Activated CD8-positive, alpha-beta memory T cell treated with anti-CD3 and anti-CD28 coated beads, Interleukin-2, amount 10 ng/mL, durations not matched to agents 7 days and 5 days (primary cell): Measurements from ENCODE around the gene IL36G. TPM values are rescaled to one million over a fixed set of nuclear protein-coding genes. Genes with fewer than 3 reads are reported as not detected.

Experiments
- ATAC-seq: fragments of 150-1000 bp; cut with Tn5 transposase; one replicate; pipeline ENCODE4 v1.10.0; 2021; ENCODE audit warnings: moderate library complexity
- CTCF ChIA-PET: fragments of 350-600 bp; sonication (Branson Sonifier 250); formaldehyde crosslinking; loops from one replicate; lab custom pipeline; 2021; ENCODE audit warnings: antibody characterized with exemption; lab: Charles Lee
- DNase-seq: peaks from one replicate; pipeline ENCODE4 v3.0.0-alpha.2; 2020
- H3K27ac Mint-ChIP-seq: one replicate; pipeline ENCODE4 v1.8.0; 2021; ENCODE audit warnings: mild to moderate bottlenecking, mixed read lengths
- H3K27me3 Mint-ChIP-seq: one replicate; pipeline ENCODE4 v1.8.0; 2021; ENCODE audit warnings: mixed read lengths
- H3K36me3 Mint-ChIP-seq: one replicate; pipeline ENCODE4 v1.8.0; 2021; ENCODE audit warnings: mild to moderate bottlenecking, mixed read lengths
- H3K4me1 Mint-ChIP-seq: one replicate; pipeline ENCODE4 v1.8.0; 2021; ENCODE audit warnings: mixed read lengths
- H3K4me3 Mint-ChIP-seq: one replicate; pipeline ENCODE4 v1.8.0; 2021; ENCODE audit warnings: mild to moderate bottlenecking, moderate library complexity, mixed read lengths
- H3K9me3 Mint-ChIP-seq: one replicate; pipeline ENCODE4 v1.8.0; 2022; ENCODE audit warnings: low read depth, mixed read lengths
- total RNA-seq, 2 experiments: library from RNA; stranded (reverse); gene quantifications; one replicate each; pipeline ENCODE4 v1.2.3, GENCODE V29; 2021

IL36G gene
- total RNA-seq, 2 experiments from 2014 or later = not detected

GRCh38 chr2:112985090-112985489 lies 7.3 kb downstream of the IL36G start:
- DNase-seq (peak; percentile 74), ATAC-seq (peak; percentile 97)
- Mint-ChIP-seq H3K36me3 (peaks cover 15% of the 10 kb centered on the region), H3K27ac (peak overlapping the region; percentile 35), H3K4me1 (peaks cover 27% of the 10 kb centered on the region), H3K27me3 (no peaks in the 10 kb centered on the region), H3K4me3 (no peak overlapping the region), H3K9me3 (peaks cover 6% of the 10 kb centered on the region)
- CTCF ChIA-PET = interaction anchor here (0.8 to 1.0 kb wide), 5 partner anchors 9 to 128 kb away, joined by 3 to 5 read pairs (median 3); no protein-coding TSS in a partner anchor

GRCh38 chr2:112989611-112990010 lies 11.8 kb downstream of the IL36G start:
- no peak overlapping the region for H3K4me3 Mint-ChIP-seq
- peaks cover 2% of the 10 kb centered on the region for H3K27me3 Mint-ChIP-seq
- H3K4me1 Mint-ChIP-seq = peaks cover 16% of the 10 kb centered on the region
- peaks cover 36% of the 10 kb centered on the region for H3K36me3 Mint-ChIP-seq
- H3K9me3 Mint-ChIP-seq = peaks cover 28% of the 10 kb centered on the region
- no peak overlapping the region for H3K27ac Mint-ChIP-seq
- ATAC-seq (no peak), DNase-seq (no peak)
- CTCF ChIA-PET = no interaction called here

- Mint-ChIP-seq H3K4me3 (no peak overlapping the region), H3K27me3 (peaks cover 2% of the 10 kb centered on the region), H3K4me1 (peaks cover 25% of the 10 kb centered on the region), H3K36me3 (peaks cover 34% of the 10 kb centered on the region), H3K27ac (no peak overlapping the region), H3K9me3 (peaks cover 25% of the 10 kb centered on the region)
- ATAC-seq (no peak), DNase-seq (no peak)
- CTCF ChIA-PET = interaction anchor here (0.6 to 1.0 kb wide), 2 partner anchors 8 to 446 kb away, joined by 3 to 5 read pairs; no protein-coding TSS in a partner anchor
These were observed 16.0 kb downstream of the IL36G start for GRCh38 chr2:112993831-112994230.

GRCh38 chr2:112994648-112995047 lies 16.8 kb downstream of the IL36G start:
- Mint-ChIP-seq H3K27ac (no peak overlapping the region), H3K9me3 (peaks cover 30% of the 10 kb centered on the region), H3K36me3 (peaks cover 33% of the 10 kb centered on the region), H3K4me3 (no peak overlapping the region), H3K27me3 (peaks cover 2% of the 10 kb centered on the region), H3K4me1 (peaks cover 25% of the 10 kb centered on the region)
- CTCF ChIA-PET = no interaction called here
- DNase-seq (no peak), ATAC-seq (no peak)

- H3K4me3 Mint-ChIP-seq = peak overlapping the region; percentile 61
- H3K36me3 Mint-ChIP-seq = peaks cover 33% of the 10 kb centered on the region
- peak overlapping the region; percentile 82 for H3K27ac Mint-ChIP-seq
- peaks cover 25% of the 10 kb centered on the region for H3K4me1 Mint-ChIP-seq
- ATAC-seq = peak; percentile 43
- DNase-seq = peak; percentile 59
- H3K27me3 Mint-ChIP-seq = peaks cover 2% of the 10 kb centered on the region
- CTCF ChIA-PET = interaction anchor here (1.2 kb wide), 1 partner anchor 143 kb away, joined by 3 read pairs; no protein-coding TSS in a partner anchor
- peaks cover 34% of the 10 kb centered on the region for H3K9me3 Mint-ChIP-seq
These were observed 17.6 kb downstream of the IL36G start for GRCh38 chr2:112995346-112995920.

GRCh38 chr2:112996635-112997034 lies 18.8 kb downstream of the IL36G start:
- CTCF ChIA-PET = no interaction called here
- peak overlapping the region; percentile 20 for H3K4me3 Mint-ChIP-seq
- peaks cover 37% of the 10 kb centered on the region for H3K36me3 Mint-ChIP-seq

GRCh38 chr2:112997151-112997550 lies 19.3 kb downstream of the IL36G start:
- DNase-seq (no peak), ATAC-seq (no peak)
- H3K4me3 Mint-ChIP-seq = no peak overlapping the region
- H3K9me3 Mint-ChIP-seq = peaks cover 26% of the 10 kb centered on the region
- CTCF ChIA-PET = no interaction called here
- no peak overlapping the region for H3K27ac Mint-ChIP-seq
- H3K27me3 Mint-ChIP-seq = no peaks in the 10 kb centered on the region
- peaks cover 33% of the 10 kb centered on the region for H3K36me3 Mint-ChIP-seq
- peaks cover 25% of the 10 kb centered on the region for H3K4me1 Mint-ChIP-seq

More at GRCh38 chr2:112996635-112997034, 18.8 kb downstream of the IL36G start:
- ATAC-seq (peak; percentile 93), DNase-seq (peak; percentile 84)
- Mint-ChIP-seq H3K27me3 (peaks cover 2% of the 10 kb centered on the region), H3K4me1 (peaks cover 25% of the 10 kb centered on the region), H3K9me3 (peaks cover 29% of the 10 kb centered on the region), H3K27ac (peak overlapping the region; percentile 67)

GRCh38 chr2:113000436-113000835 lies 22.6 kb downstream of the IL36G start:
- CTCF ChIA-PET = no interaction called here

GRCh38 chr2:113002677-113003076 lies 24.9 kb downstream of the IL36G start:
- Mint-ChIP-seq H3K9me3 (peaks cover 14% of the 10 kb centered on the region), H3K36me3 (peaks cover 17% of the 10 kb centered on the region), H3K27ac (no peak overlapping the region), H3K4me3 (no peak overlapping the region), H3K4me1 (no peaks in the 10 kb centered on the region), H3K27me3 (peaks cover under 1% of the 10 kb centered on the region)
- CTCF ChIA-PET = no interaction called here
- DNase-seq (no peak), ATAC-seq (no peak)

More at GRCh38 chr2:113000436-113000835, 22.6 kb downstream of the IL36G start:
- Mint-ChIP-seq H3K27ac (no peak overlapping the region), H3K27me3 (no peaks in the 10 kb centered on the region), H3K9me3 (peaks cover 16% of the 10 kb centered on the region), H3K4me1 (peaks cover 18% of the 10 kb centered on the region), H3K4me3 (no peak overlapping the region), H3K36me3 (peaks cover 21% of the 10 kb centered on the region)
- DNase-seq = no peak
- no peak for ATAC-seq

- H3K4me1 Mint-ChIP-seq = peaks cover 2% of the 10 kb centered on the region
- peaks cover 7% of the 10 kb centered on the region for H3K9me3 Mint-ChIP-seq
- peaks cover 13% of the 10 kb centered on the region for H3K36me3 Mint-ChIP-seq
- ATAC-seq = no peak
- H3K4me3 Mint-ChIP-seq = no peak within 1 kb of the TSS
- DNase-seq = no peak
- CTCF ChIA-PET = no interaction called here
- H3K27me3 Mint-ChIP-seq = peaks cover 6% of the 10 kb centered on the region
- H3K27ac Mint-ChIP-seq = no peak within 1 kb of the TSS
These were observed 27.3 kb downstream of the IL36G start, which contains the start of gene IL36A for GRCh38 chr2:113005030-113005509. Gene IL36A (plus strand): TSS chr2:113005459. CDS start chr2:113005872, 413 bp downstream.

- Mint-ChIP-seq H3K27ac (no peak overlapping the region), H3K9me3 (peaks cover 3% of the 10 kb centered on the region), H3K36me3 (no peaks in the 10 kb centered on the region), H3K27me3 (peaks cover 17% of the 10 kb centered on the region), H3K4me1 (peaks cover 7% of the 10 kb centered on the region), H3K4me3 (no peak overlapping the region)
- CTCF ChIA-PET = no interaction called here
- no peak for DNase-seq
- no peak for ATAC-seq
These were observed 29.4 kb downstream of the IL36G start for GRCh38 chr2:113007250-113007649.

- H3K9me3 Mint-ChIP-seq = peaks cover 3% of the 10 kb centered on the region
- peaks cover 22% of the 10 kb centered on the region for H3K27me3 Mint-ChIP-seq
- CTCF ChIA-PET = no interaction called here
- no peak overlapping the region for H3K27ac Mint-ChIP-seq
- no peaks in the 10 kb centered on the region for H3K36me3 Mint-ChIP-seq
- ATAC-seq (no peak), DNase-seq (no peak)
- H3K4me1 Mint-ChIP-seq = peaks cover 7% of the 10 kb centered on the region
- no peak overlapping the region for H3K4me3 Mint-ChIP-seq
These were observed 31.8 kb downstream of the IL36G start for GRCh38 chr2:113009622-113010021.

GRCh38 chr2:113010088-113010487 lies 32.3 kb downstream of the IL36G start:
- Mint-ChIP-seq H3K4me3 (no peak overlapping the region), H3K27me3 (peaks cover 22% of the 10 kb centered on the region), H3K27ac (no peak overlapping the region), H3K36me3 (no peaks in the 10 kb centered on the region), H3K4me1 (peaks cover 7% of the 10 kb centered on the region), H3K9me3 (peaks cover 3% of the 10 kb centered on the region)
- DNase-seq (no peak), ATAC-seq (no peak)
- CTCF ChIA-PET = no interaction called here

- ATAC-seq (no peak), DNase-seq (no peak)
- H3K9me3 Mint-ChIP-seq = peaks cover 3% of the 10 kb centered on the region
- H3K4me1 Mint-ChIP-seq = peaks cover 7% of the 10 kb centered on the region
- H3K4me3 Mint-ChIP-seq = no peak overlapping the region
- H3K36me3 Mint-ChIP-seq = no peaks in the 10 kb centered on the region
- no peak overlapping the region for H3K27ac Mint-ChIP-seq
- peaks cover 22% of the 10 kb centered on the region for H3K27me3 Mint-ChIP-seq
- CTCF ChIA-PET = no interaction called here
These were observed 33.3 kb downstream of the IL36G start for GRCh38 chr2:113011108-113011507.
